Measurements from ENCODE around the gene OPHN1.

GRCh38 chrX:68133181-68133580, 300.1 kb downstream of the OPHN1 start:
- no peak for TF ChIP-seq EZH2 (IDR thresholded peaks at IDR 0.05)
- no peak for TF ChIP-seq POLR2AphosphoS5 (IDR thresholded peaks at IDR 0.05; ENCODE audit: borderline replicate concordance, low read depth, low read length)
